ENCODE results near the gene SACM1L. TPM values are rescaled to one million over a fixed set of nuclear protein-coding genes. Genes with fewer than 3 reads are reported as not detected.

Gene SACM1L
- total RNA-seq, 2 donors from 2014 or later: 149 to 161 TPM

GRCh38 chr3:45792516-45793172 lies 103.4 kb downstream of the SACM1L start:
- WGBS, 2 experiments (ENCODE audit: insufficient coverage in 1 of 2, insufficient read length in 1 of 2): 90 to 92% methylated on average over 2 to 7 of the region's 7 CpGs
- DNase-seq: peak; percentile 38

GRCh38 chr3:45793482-45794176 lies 104.4 kb downstream of the SACM1L start:
- Histone ChIP-seq H3K27me3 (ENCODE audit: control insufficient read depth, insufficient read depth, low read length, poor library complexity, severe bottlenecking) (peaks cover 50% of the 10 kb centered on the region), H3K9me3 (ENCODE audit: control insufficient read depth, low read length) (peaks cover 9% of the 10 kb centered on the region), H3K27ac (ENCODE audit: low read depth, low read length) (no peak overlapping the region), H3K9ac (ENCODE audit: extremely low read depth, low read length, poor library complexity, severe bottlenecking) (no peak overlapping the region), H3K36me3 (ENCODE audit: control insufficient read depth, insufficient read depth, low read length) (no peaks in the 10 kb centered on the region), H3K4me3 (ENCODE audit: low read length) (no peak overlapping the region), H3K4me1 (ENCODE audit: control insufficient read depth, insufficient read depth, low read length) (no peaks in the 10 kb centered on the region)
- no peak overlapping the region for H3K4me3 Mint-ChIP-seq
- WGBS, 2 experiments (ENCODE audit: insufficient coverage in 1 of 2, insufficient read length in 1 of 2): 80 to 88% methylated on average over 5 to 9 of the region's 9 CpGs
- H3K27me3 Mint-ChIP-seq (ENCODE audit: insufficient read depth): peaks cover 57% of the 10 kb centered on the region
- no peaks in the 10 kb centered on the region for H3K36me3 Mint-ChIP-seq (ENCODE audit: low read depth)
- no peaks in the 10 kb centered on the region for H3K4me1 Mint-ChIP-seq
- TF ChIP-seq, protein P1, sequence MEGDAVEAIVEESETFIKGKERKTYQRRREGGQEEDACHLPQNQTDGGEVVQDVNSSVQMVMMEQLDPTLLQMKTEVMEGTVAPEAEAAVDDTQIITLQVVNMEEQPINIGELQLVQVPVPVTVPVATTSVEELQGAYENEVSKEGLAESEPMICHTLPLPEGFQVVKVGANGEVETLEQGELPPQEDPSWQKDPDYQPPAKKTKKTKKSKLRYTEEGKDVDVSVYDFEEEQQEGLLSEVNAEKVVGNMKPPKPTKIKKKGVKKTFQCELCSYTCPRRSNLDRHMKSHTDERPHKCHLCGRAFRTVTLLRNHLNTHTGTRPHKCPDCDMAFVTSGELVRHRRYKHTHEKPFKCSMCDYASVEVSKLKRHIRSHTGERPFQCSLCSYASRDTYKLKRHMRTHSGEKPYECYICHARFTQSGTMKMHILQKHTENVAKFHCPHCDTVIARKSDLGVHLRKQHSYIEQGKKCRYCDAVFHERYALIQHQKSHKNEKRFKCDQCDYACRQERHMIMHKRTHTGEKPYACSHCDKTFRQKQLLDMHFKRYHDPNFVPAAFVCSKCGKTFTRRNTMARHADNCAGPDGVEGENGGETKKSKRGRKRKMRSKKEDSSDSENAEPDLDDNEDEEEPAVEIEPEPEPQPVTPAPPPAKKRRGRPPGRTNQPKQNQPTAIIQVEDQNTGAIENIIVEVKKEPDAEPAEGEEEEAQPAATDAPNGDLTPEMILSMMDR (conservative IDR thresholded peaks at IDR 0.05): no peak
- H3K9me3 Mint-ChIP-seq: peaks cover 16% of the 10 kb centered on the region
- peak; percentile 25 for DNase-seq
- H3K27ac Mint-ChIP-seq: no peak overlapping the region

More at GRCh38 chr3:45792516-45793172, 103.4 kb downstream of the SACM1L start:
- Histone ChIP-seq H3K36me3 (ENCODE audit: control insufficient read depth, insufficient read depth, low read length) (no peaks in the 10 kb centered on the region), H3K9ac (ENCODE audit: extremely low read depth, low read length, poor library complexity, severe bottlenecking) (no peak overlapping the region), H3K27me3 (ENCODE audit: control insufficient read depth, insufficient read depth, low read length, poor library complexity, severe bottlenecking) (peaks cover 41% of the 10 kb centered on the region), H3K4me3 (ENCODE audit: low read length) (no peak overlapping the region), H3K9me3 (ENCODE audit: control insufficient read depth, low read length) (peaks cover 11% of the 10 kb centered on the region), H3K27ac (ENCODE audit: low read depth, low read length) (no peak overlapping the region), H3K4me1 (ENCODE audit: control insufficient read depth, insufficient read depth, low read length) (no peaks in the 10 kb centered on the region)
- peaks cover 49% of the 10 kb centered on the region for H3K27me3 Mint-ChIP-seq (ENCODE audit: insufficient read depth)
- TF ChIP-seq, protein P1 (conservative IDR thresholded peaks at IDR 0.05): no peak
- H3K36me3 Mint-ChIP-seq (ENCODE audit: low read depth): no peaks in the 10 kb centered on the region
- peaks cover 17% of the 10 kb centered on the region for H3K9me3 Mint-ChIP-seq
- H3K4me1 Mint-ChIP-seq: no peaks in the 10 kb centered on the region
- no peak overlapping the region for H3K27ac Mint-ChIP-seq
- H3K4me3 Mint-ChIP-seq: no peak overlapping the region

GRCh38 chr3:45794177-45794560 lies 105.0 kb downstream of the SACM1L start:
- no peak overlapping the region for H3K9ac ChIP-seq (ENCODE audit: extremely low read depth, low read length, poor library complexity, severe bottlenecking)
- H3K36me3 ChIP-seq (ENCODE audit: control insufficient read depth, insufficient read depth, low read length): no peaks in the 10 kb centered on the region
- DNase-seq: peak; percentile 20
- H3K27ac ChIP-seq (ENCODE audit: low read depth, low read length): no peak overlapping the region
- WGBS, 2 experiments (ENCODE audit: insufficient coverage in 1 of 2, insufficient read length in 1 of 2): 93 to 100% methylated on average over 4 to 5 of the region's 5 CpGs
- no peaks in the 10 kb centered on the region for H3K4me1 ChIP-seq (ENCODE audit: control insufficient read depth, insufficient read depth, low read length)
- no peaks in the 10 kb centered on the region for H3K36me3 Mint-ChIP-seq (ENCODE audit: low read depth)
- H3K4me3 ChIP-seq (ENCODE audit: low read length): no peak overlapping the region
- H3K4me1 Mint-ChIP-seq: no peaks in the 10 kb centered on the region
- no peak overlapping the region for H3K27ac Mint-ChIP-seq
- TF ChIP-seq, protein P1 (conservative IDR thresholded peaks at IDR 0.05): no peak
- peaks cover 11% of the 10 kb centered on the region for H3K9me3 Mint-ChIP-seq
- no peak overlapping the region for H3K4me3 Mint-ChIP-seq
- H3K27me3 ChIP-seq (ENCODE audit: control insufficient read depth, insufficient read depth, low read length, poor library complexity, severe bottlenecking): peaks cover 51% of the 10 kb centered on the region
- H3K27me3 Mint-ChIP-seq (ENCODE audit: insufficient read depth): peaks cover 62% of the 10 kb centered on the region
- H3K9me3 ChIP-seq (ENCODE audit: control insufficient read depth, low read length): peaks cover 4% of the 10 kb centered on the region

Data from endodermal cell (in vitro differentiated cells).